NT2/D1 (cell line): ENCODE measurements around the gene ARSB.

ENCODE experiments used
- SUZ12 ChIP-seq: IDR thresholded peaks from 2 replicates; pipeline ENCODE4 v1.6.1; 2011; ENCODE audit not compliant: insufficient read length, insufficient read depth; ENCODE audit errors: extremely low read depth
- YY1 ChIP-seq: IDR thresholded peaks from 2 replicates; pipeline ENCODE4 v1.6.1; 2011; ENCODE audit not compliant: insufficient read length, insufficient read depth
- ZNF274 ChIP-seq: IDR thresholded peaks from 2 replicates; pipeline ENCODE4 v1.6.1; 2011; ENCODE audit warnings: mild to moderate bottlenecking, low read depth, low read length

DNA sequence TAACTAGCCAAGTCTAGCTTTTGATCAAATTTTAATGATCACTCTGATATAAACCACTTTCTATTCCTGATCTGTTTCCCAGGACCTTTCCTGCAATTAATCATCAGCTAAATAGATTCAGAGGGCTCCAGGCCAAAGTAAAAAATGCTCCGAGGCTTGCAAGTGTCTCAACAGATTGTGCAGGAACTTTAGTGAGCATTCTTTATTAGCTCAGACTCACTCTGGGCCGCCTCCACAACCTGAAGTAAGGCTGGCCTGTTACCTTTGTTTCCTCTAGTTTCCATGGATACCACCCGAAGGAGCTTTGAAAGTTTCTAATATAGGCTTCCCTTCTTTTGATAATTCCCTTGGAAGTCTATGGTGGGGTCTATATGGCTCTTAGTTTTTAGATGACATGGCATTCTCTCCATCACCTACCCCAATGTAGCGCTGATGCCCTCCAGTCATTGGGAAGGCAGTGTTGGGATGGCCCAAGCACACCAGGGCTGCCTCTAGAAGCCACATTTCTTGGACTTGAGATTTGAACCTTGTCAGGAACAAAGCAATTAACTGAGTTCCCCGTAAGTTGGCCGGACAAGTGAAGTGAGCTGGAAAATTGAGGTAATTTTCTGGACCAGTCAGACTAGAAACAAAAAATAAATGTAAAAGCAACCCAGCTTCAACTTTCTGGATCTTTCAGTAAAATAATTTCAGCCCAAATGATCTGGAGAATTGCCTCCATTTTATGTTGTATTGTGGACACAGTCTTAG, 238.9 kb downstream of the ARSB start:
- no peak for TF ChIP-seq ZNF274
- no peak for TF ChIP-seq YY1
- TF ChIP-seq SUZ12: no peak
